Lower lobe of right lung (tissue), 2 donors: Measurements from ENCODE around the gene SRPK2. TPM values are rescaled to one million over a fixed set of nuclear protein-coding genes. Genes with fewer than 3 reads are reported as not detected.
"Not testable (repeated sequence)": the region's sequence is repeated elsewhere in the genome, so short reads cannot be mapped to it uniquely, and the experiment has no call there.

Source experiments
- ATAC-seq, 2 donors: fragments of 200-7000 bp; cut with Tn5 transposase; one replicate each; pipeline ENCODE4 v1.9.1; 2020 to 2022; ENCODE audit warnings: mild to moderate bottlenecking in 2 of 2, moderate library complexity in 2 of 2
- DNase-seq: peaks from one replicate; pipeline ENCODE4 v3.0.0-alpha.2; 2020
- H3K27ac ChIP-seq: fragments of 200-600 bp; one replicate; pipeline ENCODE4 v1.8.0; 2022
- H3K27me3 ChIP-seq: fragments of 200-600 bp; one replicate; pipeline ENCODE4 v1.8.0; 2022; ENCODE audit warnings: low read depth
- H3K36me3 ChIP-seq: fragments of 200-600 bp; one replicate; pipeline ENCODE4 v1.8.0; 2022; ENCODE audit warnings: mild to moderate bottlenecking
- H3K4me1 ChIP-seq: fragments of 200-600 bp; one replicate; pipeline ENCODE4 v1.8.0; 2022
- H3K4me3 ChIP-seq: fragments of 200-600 bp; one replicate; pipeline ENCODE4 v1.8.0; 2022; ENCODE audit warnings: mild to moderate bottlenecking
- H3K9me3 ChIP-seq: fragments of 200-600 bp; one replicate; pipeline ENCODE4 v1.8.0; 2022
- CTCF ChIP-seq: fragments of 200-600 bp; IDR thresholded peaks from one replicate; pipeline ENCODE4 v1.8.0; 2022; ENCODE audit warnings: antibody characterized with exemption, mild to moderate bottlenecking
- intact Hi-C: fragments of 100-400 bp; cut with DNase I; formaldehyde crosslinking; loops from one replicate; pipeline ENCODE4 v1.11.0; 2022
- total RNA-seq: library from RNA; stranded (reverse); fragmentation: NEBNext Ultra II Directional; extraction: Animal tissue kit (Norgen Biotek cat#: 25700); gene quantifications from one replicate; pipeline ENCODE4 v1.2.1, GENCODE V29; 2021
- donor health status: DM: no; HTN: yes; CAD: no; lungs with severe emphysema.

SRPK2 gene
- total RNA-seq, 1 donor from 2014 or later, result 43.2 TPM

GRCh38 chr7:105238198-105238765 lies 150.4 kb downstream of the SRPK2 start:
- no peak for DNase-seq
- Histone ChIP-seq H3K27ac (no peak overlapping the region), H3K4me3 (no peak overlapping the region), H3K36me3 (no peaks in the 10 kb centered on the region), H3K27me3 (no peaks in the 10 kb centered on the region), H3K4me1 (peaks cover 9% of the 10 kb centered on the region), H3K9me3 (no peaks in the 10 kb centered on the region)
- intact Hi-C loops, result no loop called here
- TF ChIP-seq CTCF, result no peak
- no peak for ATAC-seq

- no peak for TF ChIP-seq CTCF
- Histone ChIP-seq H3K27ac (no peak overlapping the region), H3K4me3 (no peak overlapping the region), H3K36me3 (no peaks in the 10 kb centered on the region), H3K27me3 (no peaks in the 10 kb centered on the region), H3K4me1 (peaks cover 9% of the 10 kb centered on the region), H3K9me3 (no peaks in the 10 kb centered on the region)
- DNase-seq (no peak), ATAC-seq (no peak)
- intact Hi-C loops, result no loop called here
Observed at GRCh38 chr7:105234886-105235285, 153.8 kb downstream of the SRPK2 start.

GRCh38 chr7:105232829-105233291 lies 155.9 kb downstream of the SRPK2 start:
- ATAC-seq, H3K27me3 ChIP-seq, H3K4me1 ChIP-seq, H3K27ac ChIP-seq, intact Hi-C loops, H3K36me3 ChIP-seq, H3K4me3 ChIP-seq, DNase-seq, H3K9me3 ChIP-seq: not testable (repeated sequence)

- no peak overlapping the region for H3K4me3 ChIP-seq
- H3K36me3 ChIP-seq, result no peaks in the 10 kb centered on the region
- intact Hi-C loops, result no loop called here
- no peak overlapping the region for H3K27ac ChIP-seq
- no peak for DNase-seq
- H3K27me3 ChIP-seq, result no peaks in the 10 kb centered on the region
- H3K9me3 ChIP-seq, result no peaks in the 10 kb centered on the region
- TF ChIP-seq CTCF, result no peak
- ATAC-seq, result no peak
- H3K4me1 ChIP-seq, result no peaks in the 10 kb centered on the region
Observed at GRCh38 chr7:105230486-105230885, 158.2 kb downstream of the SRPK2 start.

DNA sequence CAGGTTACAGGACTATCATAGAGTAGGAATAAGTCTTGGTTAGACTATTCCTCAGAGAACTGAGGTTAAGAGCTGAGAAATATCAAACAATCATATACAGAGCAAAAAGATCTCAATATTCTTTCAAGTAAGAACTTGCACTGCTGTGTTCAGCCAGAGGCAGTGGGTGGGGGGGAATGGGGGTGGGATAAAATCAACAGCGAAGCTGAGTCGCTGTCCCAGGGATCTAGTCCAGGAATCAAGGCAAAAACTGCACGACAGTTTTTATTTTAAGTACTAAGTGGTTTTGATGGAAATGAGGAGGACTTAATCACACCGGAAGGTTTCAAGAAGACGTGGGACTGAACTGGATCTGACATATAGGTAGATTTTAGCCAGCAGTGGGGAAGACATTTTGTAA lies 159.1 kb downstream of the SRPK2 start:
- H3K9me3 ChIP-seq, result no peaks in the 10 kb centered on the region
- H3K36me3 ChIP-seq, result no peaks in the 10 kb centered on the region
- no peak for TF ChIP-seq CTCF
- intact Hi-C loops, result no loop called here
- no peak overlapping the region for H3K4me3 ChIP-seq
- H3K27me3 ChIP-seq, result no peaks in the 10 kb centered on the region
- ATAC-seq (no peak), DNase-seq (no peak)
- peaks cover 5% of the 10 kb centered on the region for H3K4me1 ChIP-seq
- no peak overlapping the region for H3K27ac ChIP-seq

GRCh38 chr7:105228555-105228954 lies 160.2 kb downstream of the SRPK2 start:
- intact Hi-C loops, result no loop called here
- no peaks in the 10 kb centered on the region for H3K36me3 ChIP-seq
- no peak overlapping the region for H3K27ac ChIP-seq
- TF ChIP-seq CTCF, result no peak
- H3K4me3 ChIP-seq, result no peak overlapping the region
- H3K9me3 ChIP-seq, result no peaks in the 10 kb centered on the region
- ATAC-seq, result no peak
- peaks cover 6% of the 10 kb centered on the region for H3K4me1 ChIP-seq
- H3K27me3 ChIP-seq, result no peaks in the 10 kb centered on the region
- no peak for DNase-seq
